Nasal cavity respiratory epithelium epithelial cell of viscerocranial mucosa (primary cell): ENCODE measurements around the gene CXorf51B. TPM values are rescaled to one million over a fixed set of nuclear protein-coding genes. Genes with fewer than 3 reads are reported as not detected.

Experiments
- total RNA-seq: library from RNA; depleted of rRNA; stranded (reverse); fragments of >200 nt; gene quantifications from 2 replicates; pipeline ENCODE4 v1.2.3, GENCODE V29; 2014

Gene CXorf51B
- total RNA-seq, result not detected in 2 replicates

DNA sequence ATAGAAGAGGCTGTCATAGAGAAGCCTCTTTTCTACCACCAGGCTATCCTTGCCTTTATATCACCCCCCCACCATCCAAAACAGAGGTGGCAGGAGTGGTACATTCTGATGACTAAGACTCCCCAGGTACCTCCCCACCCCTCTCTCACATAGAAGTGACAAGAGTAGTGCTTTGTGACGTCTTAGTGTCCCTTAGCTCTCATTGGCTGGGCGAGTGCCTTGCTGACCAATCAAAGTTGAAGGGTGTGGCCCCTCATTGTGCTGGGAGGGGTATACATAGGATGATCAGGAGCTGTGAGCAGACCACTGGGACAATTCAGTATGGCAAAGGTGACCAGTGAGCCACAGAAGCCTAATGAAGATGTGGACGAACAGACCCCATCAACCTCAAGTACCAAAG is at the start of gene CXorf51B:
Gene CXorf51B, plus strand, starts transcription at position 301 of the 400 bp plus-strand sequence. Its CDS starts 21 bp downstream, at position 322.

DNA sequence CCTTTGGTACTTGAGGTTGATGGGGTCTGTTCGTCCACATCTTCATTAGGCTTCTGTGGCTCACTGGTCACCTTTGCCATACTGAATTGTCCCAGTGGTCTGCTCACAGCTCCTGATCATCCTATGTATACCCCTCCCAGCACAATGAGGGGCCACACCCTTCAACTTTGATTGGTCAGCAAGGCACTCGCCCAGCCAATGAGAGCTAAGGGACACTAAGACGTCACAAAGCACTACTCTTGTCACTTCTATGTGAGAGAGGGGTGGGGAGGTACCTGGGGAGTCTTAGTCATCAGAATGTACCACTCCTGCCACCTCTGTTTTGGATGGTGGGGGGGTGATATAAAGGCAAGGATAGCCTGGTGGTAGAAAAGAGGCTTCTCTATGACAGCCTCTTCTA is 5.1 kb downstream of the CXorf51B start, which contains the start of gene CXorf51A:
Gene CXorf51A, minus strand, starts transcription at position 101 of the 400 bp plus-strand sequence. Its CDS starts 21 bp downstream, at position 80.

Other genes starting within 250 kb of the CXorf51B start
- gene CXorf51A, start 5.0 kb downstream of the CXorf51B start, total RNA-seq, result not detected in 2 replicates